Ascending aorta (tissue), 2 donors: ENCODE data around the gene NDST3. TPM values are rescaled to one million over a fixed set of nuclear protein-coding genes. Genes with fewer than 3 reads are reported as not detected.

ENCODE experiments used
- DNase-seq, 2 donors: peaks; one replicate each; pipeline ENCODE4 v3.0.0-alpha.2; 2019; ENCODE audit warnings: low spot score in 2 of 2
- H3K27ac ChIP-seq, 2 donors: fragments of 200-600 bp; sonication (generic); one replicate each; pipeline ENCODE4 v1.5.1; 2016 to 2017; ENCODE audit warnings: mild to moderate bottlenecking in 1 of 2
- H3K27me3 ChIP-seq: fragments of 200-600 bp; sonication (generic); one replicate; pipeline ENCODE4 v1.5.1; 2017
- H3K36me3 ChIP-seq, 2 donors: fragments of 200-600 bp; sonication (generic); one replicate each; pipeline ENCODE4 v1.5.1; 2016
- H3K4me1 ChIP-seq, 2 donors: fragments of 200-600 bp; sonication (generic); one replicate each; pipeline ENCODE4 v1.5.1; 2016 to 2017; ENCODE audit warnings: mild to moderate bottlenecking in 1 of 2
- H3K4me3 ChIP-seq, 2 donors: fragments of 200-600 bp; sonication (generic); one replicate each; pipeline ENCODE4 v1.5.1; 2016 to 2017; ENCODE audit warnings: mild to moderate bottlenecking in 1 of 2
- H3K9me3 ChIP-seq, 2 donors: fragments of 200-600 bp; sonication (generic); one replicate each; pipeline ENCODE4 v1.5.1; 2016
- intact Hi-C: fragments of 100-400 bp; cut with DNase I; formaldehyde crosslinking; loops from one replicate; pipeline ENCODE4 v1.15.1; 2023
- total RNA-seq: library from RNA; depleted of rRNA; stranded (reverse); fragments of >200 nt; gene quantifications from one replicate; pipeline ENCODE4 v1.1.0, GENCODE V29; 2016
- TF ChIP-seq, protein P1 (sequence below), 3 experiments: fragments of 200-600 bp in 2 of 3; fragments of 450-650 bp in 1 of 3; sonication (generic) in 2 of 3; IDR thresholded peaks; one replicate each; pipeline ENCODE4 v1.5.1; 2016 to 2019; ENCODE audit warnings: antibody characterized with exemption in 3 of 3, mild to moderate bottlenecking in 1 of 3, moderate library complexity in 1 of 3

NDST3 gene
- total RNA-seq, 1 donor from 2014 or later: not detected

DNA sequence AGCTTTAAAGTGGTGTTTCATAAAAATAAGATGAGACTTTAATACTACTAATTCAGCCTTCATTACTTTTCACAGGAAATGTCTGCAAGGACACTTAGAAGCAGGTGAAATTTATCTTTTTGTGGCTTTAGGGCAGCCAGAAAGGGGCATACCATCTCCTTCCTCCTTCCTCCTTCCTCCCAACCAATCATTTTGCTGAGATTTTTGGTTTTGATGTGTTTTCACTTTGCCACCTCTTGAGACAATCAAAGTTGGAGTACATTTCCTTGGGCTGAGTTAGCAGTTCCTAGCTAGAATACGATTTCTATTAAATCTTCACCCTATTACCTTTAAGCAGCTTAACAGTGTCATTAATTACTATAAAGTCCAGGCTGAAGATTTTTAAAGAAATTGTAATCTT, 5.1 kb upstream of the NDST3 start:
- no peak overlapping the region for H3K27ac ChIP-seq
- H3K27me3 ChIP-seq: no peaks in the 10 kb centered on the region

GRCh38 chr4:118032691-118033090, 1.6 kb upstream of the NDST3 start:
- intact Hi-C loops: no loop called here

More for the DNA sequence above, 5.1 kb upstream of the NDST3 start:
- Histone ChIP-seq H3K9me3 (no peaks in the 10 kb centered on the region), H3K36me3 (no peaks in the 10 kb centered on the region), H3K4me1 (peaks cover 0 to 4% of the 10 kb centered on the region in 2 donors), H3K4me3 (no peak overlapping the region)
- TF ChIP-seq, protein P1, sequence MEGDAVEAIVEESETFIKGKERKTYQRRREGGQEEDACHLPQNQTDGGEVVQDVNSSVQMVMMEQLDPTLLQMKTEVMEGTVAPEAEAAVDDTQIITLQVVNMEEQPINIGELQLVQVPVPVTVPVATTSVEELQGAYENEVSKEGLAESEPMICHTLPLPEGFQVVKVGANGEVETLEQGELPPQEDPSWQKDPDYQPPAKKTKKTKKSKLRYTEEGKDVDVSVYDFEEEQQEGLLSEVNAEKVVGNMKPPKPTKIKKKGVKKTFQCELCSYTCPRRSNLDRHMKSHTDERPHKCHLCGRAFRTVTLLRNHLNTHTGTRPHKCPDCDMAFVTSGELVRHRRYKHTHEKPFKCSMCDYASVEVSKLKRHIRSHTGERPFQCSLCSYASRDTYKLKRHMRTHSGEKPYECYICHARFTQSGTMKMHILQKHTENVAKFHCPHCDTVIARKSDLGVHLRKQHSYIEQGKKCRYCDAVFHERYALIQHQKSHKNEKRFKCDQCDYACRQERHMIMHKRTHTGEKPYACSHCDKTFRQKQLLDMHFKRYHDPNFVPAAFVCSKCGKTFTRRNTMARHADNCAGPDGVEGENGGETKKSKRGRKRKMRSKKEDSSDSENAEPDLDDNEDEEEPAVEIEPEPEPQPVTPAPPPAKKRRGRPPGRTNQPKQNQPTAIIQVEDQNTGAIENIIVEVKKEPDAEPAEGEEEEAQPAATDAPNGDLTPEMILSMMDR (IDR thresholded peaks at IDR 0.05): no peak
- intact Hi-C loops: no loop called here
- no peak for DNase-seq

DNA sequence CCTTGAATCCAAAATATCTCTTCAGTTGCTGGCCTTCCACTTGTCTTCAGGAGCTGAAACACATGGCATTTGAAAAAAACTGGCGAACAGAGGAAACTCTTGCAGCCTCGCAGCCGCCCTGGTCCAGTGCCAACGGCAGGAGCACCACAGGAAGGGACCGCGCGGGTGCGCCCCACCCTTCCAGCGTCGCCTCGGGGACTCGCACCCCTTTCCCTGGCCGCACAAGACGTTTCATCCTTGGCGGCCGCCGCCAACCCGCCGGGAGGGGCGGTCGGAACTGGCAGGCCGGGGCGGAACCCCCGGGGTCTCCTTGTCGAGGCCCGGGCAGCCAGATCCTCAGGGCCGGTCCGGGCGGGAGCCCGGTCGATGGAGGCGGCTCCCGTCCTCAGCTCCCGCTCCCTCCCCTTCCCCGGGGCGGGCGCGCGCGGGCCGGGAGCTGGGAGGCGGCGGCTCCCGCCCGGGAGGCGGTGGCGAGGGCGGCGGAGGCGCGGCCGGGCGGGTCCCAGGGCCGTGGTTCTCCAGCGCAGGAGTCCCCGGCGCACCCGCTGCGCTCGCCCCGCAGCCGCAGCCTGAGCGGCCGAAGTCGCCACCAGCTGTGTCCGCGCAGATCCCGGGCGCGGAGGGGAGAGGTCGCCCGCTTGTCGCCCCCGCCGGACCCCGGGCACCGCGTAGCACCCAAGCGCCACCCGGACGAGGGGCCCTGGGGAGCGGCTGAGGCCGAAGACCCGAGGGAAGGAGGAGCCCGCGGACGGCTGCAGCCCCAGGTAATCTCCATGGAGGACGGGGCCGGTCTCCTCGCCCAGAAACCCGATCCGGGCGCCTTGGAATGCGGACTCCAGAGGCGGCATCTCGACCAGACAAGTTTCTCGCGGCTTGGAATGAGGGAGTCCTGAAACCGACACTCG, 886 bp upstream of the NDST3 start:
- TF ChIP-seq, protein P1 (IDR thresholded peaks at IDR 0.05): no peak
- Histone ChIP-seq H3K27me3 (peaks cover 2% of the 10 kb centered on the region), H3K9me3 (no peaks in the 10 kb centered on the region), H3K4me3 (peak overlapping the region; percentile 51 to 65), H3K27ac (no peak overlapping the region), H3K4me1 (peaks cover 0 to 4% of the 10 kb centered on the region in 2 donors), H3K36me3 (no peaks in the 10 kb centered on the region)
- DNase-seq: no peak
- intact Hi-C loops: no loop called here

More at GRCh38 chr4:118032691-118033090, 1.6 kb upstream of the NDST3 start:
- H3K27ac ChIP-seq: no peak overlapping the region
- H3K36me3 ChIP-seq: no peaks in the 10 kb centered on the region
- peaks cover 2% of the 10 kb centered on the region for H3K27me3 ChIP-seq
- no peaks in the 10 kb centered on the region for H3K9me3 ChIP-seq
- no peak for DNase-seq
- peaks cover 0 to 4% of the 10 kb centered on the region in 2 donors for H3K4me1 ChIP-seq
- TF ChIP-seq, protein P1 (IDR thresholded peaks at IDR 0.05): no peak
- peak overlapping the region in 1 of 2 donors; percentile 65 for H3K4me3 ChIP-seq

DNA sequence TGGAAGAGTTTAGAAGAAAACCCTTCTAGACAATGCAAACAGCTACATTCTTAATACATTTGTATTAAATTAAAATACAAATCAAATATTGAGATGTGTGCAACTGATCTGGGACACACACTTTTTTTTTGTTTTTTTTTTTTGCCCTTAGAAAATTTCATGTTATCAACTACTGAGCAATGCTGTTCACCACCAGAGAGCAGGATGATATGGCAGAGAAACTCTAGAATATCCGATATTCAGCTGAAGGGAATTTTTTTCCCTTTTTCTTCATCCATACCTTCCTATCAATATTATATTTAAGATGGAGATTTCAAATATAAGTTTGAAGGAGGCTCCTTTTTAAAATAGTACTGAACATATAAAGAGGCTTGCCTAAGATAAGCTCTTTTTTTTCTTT, 1.0 kb downstream of the NDST3 start:
- peaks cover 2% of the 10 kb centered on the region for H3K27me3 ChIP-seq

GRCh38 chr4:118036336-118036735, 2.0 kb downstream of the NDST3 start:
- Histone ChIP-seq H3K36me3 (no peaks in the 10 kb centered on the region), H3K9me3 (no peaks in the 10 kb centered on the region), H3K4me3 (no peak overlapping the region), H3K4me1 (peaks cover 0 to 4% of the 10 kb centered on the region in 2 donors), H3K27me3 (peaks cover 2% of the 10 kb centered on the region), H3K27ac (no peak overlapping the region)
- TF ChIP-seq, protein P1 (IDR thresholded peaks at IDR 0.05): no peak
- intact Hi-C loops: no loop called here
- DNase-seq: no peak

More for the DNA sequence above, 1.0 kb downstream of the NDST3 start:
- Histone ChIP-seq H3K36me3 (no peaks in the 10 kb centered on the region), H3K9me3 (no peaks in the 10 kb centered on the region), H3K4me1 (peaks cover 0 to 4% of the 10 kb centered on the region in 2 donors), H3K27ac (no peak overlapping the region), H3K4me3 (no peak overlapping the region)
- TF ChIP-seq, protein P1 (IDR thresholded peaks at IDR 0.05): no peak
- no peak for DNase-seq
- intact Hi-C loops: no loop called here
